DOHH2 (cell line): Measurements from ENCODE around the gene AQP9.

Source experiments
- H3F3A ChIP-seq: fragments of 200-600 bp; sonication (generic), shearing (Covaris generic); 2 replicates; pipeline ENCODE4 v1.6.0; 2016; ENCODE audit warnings: antibody characterized with exemption, mild to moderate bottlenecking; ENCODE audit not compliant: control insufficient read depth, insufficient read depth
- H3K27ac ChIP-seq: fragments of 200-600 bp; sonication (generic); 2 replicates; pipeline ENCODE4 v1.5.1; 2014; ENCODE audit warnings: low read depth, mild to moderate bottlenecking, low read length, moderate library complexity
- H3K27me3 ChIP-seq: fragments of 200-600 bp; sonication (generic); 2 replicates; pipeline ENCODE4 v1.6.1; 2014; ENCODE audit warnings: mild to moderate bottlenecking, low read length, mixed read lengths; ENCODE audit not compliant: control insufficient read depth
- H3K36me3 ChIP-seq: fragments of 200-600 bp; sonication (generic); 2 replicates; pipeline ENCODE4 v1.6.1; 2014; ENCODE audit warnings: mild to moderate bottlenecking, low read length, moderate library complexity, mixed read lengths; ENCODE audit not compliant: control insufficient read depth
- H3K4me1 ChIP-seq: fragments of 200-600 bp; sonication (generic); 2 replicates; pipeline ENCODE4 v1.6.1; 2014; ENCODE audit warnings: mild to moderate bottlenecking, low read length, mixed read lengths; ENCODE audit not compliant: control insufficient read depth
- H3K4me2 ChIP-seq: fragments of 200-600 bp; sonication (generic); 2 replicates; pipeline ENCODE4 v1.6.0; 2014; ENCODE audit warnings: mild to moderate bottlenecking, low read length, moderate library complexity
- H3K4me3 ChIP-seq: fragments of 200-600 bp; sonication (generic); 2 replicates; pipeline ENCODE4 v1.5.1; 2014; ENCODE audit warnings: mild to moderate bottlenecking, low read length, mixed read lengths
- H3K79me2 ChIP-seq: fragments of 200-600 bp; sonication (generic); 2 replicates; pipeline ENCODE4 v1.6.1; 2014; ENCODE audit warnings: mild to moderate bottlenecking, low read length, mixed read lengths; ENCODE audit not compliant: control insufficient read depth
- H3K9me2 ChIP-seq: fragments of 200-600 bp; sonication (generic); replicated peaks from 2 replicates; pipeline ENCODE4 v1.6.1; 2014; ENCODE audit warnings: mild to moderate bottlenecking, low read length, mixed read lengths; ENCODE audit not compliant: control insufficient read depth
- H3K9me3 ChIP-seq: fragments of 200-600 bp; sonication (generic); 2 replicates; pipeline ENCODE4 v1.6.1; 2014; ENCODE audit warnings: antibody characterized with exemption, low read length, mixed read lengths; ENCODE audit not compliant: control insufficient read depth, insufficient read depth
- H4K20me1 ChIP-seq: fragments of 200-600 bp; sonication (generic); 2 replicates; pipeline ENCODE4 v1.6.0; 2014; ENCODE audit warnings: low read depth, mild to moderate bottlenecking, antibody characterized with exemption, low read length, moderate library complexity; ENCODE audit not compliant: control insufficient read depth, insufficient read depth
- EZH2phosphoT487 ChIP-seq: fragments of 200-600 bp; sonication (generic); IDR thresholded peaks from 2 replicates; pipeline ENCODE4 v1.6.1; 2017; ENCODE audit warnings: borderline replicate concordance, mild to moderate bottlenecking, antibody characterized with exemption, low read length, moderate library complexity, mixed read lengths
- TF ChIP-seq, protein P1 (sequence below): fragments of 200-600 bp; sonication (generic); IDR thresholded peaks from one replicate; pipeline ENCODE4 v1.5.1; 2014; ENCODE audit warnings: antibody characterized with exemption, mild to moderate bottlenecking, low read depth, low read length; ENCODE audit not compliant: poor library complexity, severe bottlenecking

Gene AQP9

DNA sequence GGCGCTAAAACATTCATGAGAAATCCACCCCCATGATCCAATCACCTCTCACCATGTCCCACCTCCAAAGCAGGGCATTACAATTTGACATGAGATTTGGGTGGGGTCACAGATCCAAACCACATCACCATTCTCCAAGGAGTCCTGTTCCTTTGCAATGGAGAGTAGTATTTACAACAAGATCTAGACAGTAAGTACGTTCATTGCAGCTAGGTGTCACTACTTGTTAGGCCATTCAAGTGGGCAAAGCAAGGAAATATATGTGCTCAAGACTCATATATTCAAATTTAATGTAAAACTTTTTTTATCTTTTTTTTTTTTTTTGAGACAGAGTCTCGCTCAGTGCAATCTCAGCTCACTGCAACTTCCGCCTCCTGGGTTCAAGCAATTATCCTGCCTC lies 79.3 kb downstream of the AQP9 start:
- no peaks in the 10 kb centered on the region for H3K9me2 ChIP-seq
- H3F3A ChIP-seq: no peaks in the 10 kb centered on the region
- no peak overlapping the region for H3K27ac ChIP-seq
- H3K4me1 ChIP-seq: no peaks in the 10 kb centered on the region
- no peaks in the 10 kb centered on the region for H4K20me1 ChIP-seq
- no peaks in the 10 kb centered on the region for H3K36me3 ChIP-seq
- H3K4me2 ChIP-seq: no peak overlapping the region
- H3K27me3 ChIP-seq: peaks cover 4% of the 10 kb centered on the region; the same call in 1 of the 2 replicates
- H3K4me3 ChIP-seq: no peak overlapping the region
- H3K9me3 ChIP-seq: no peaks in the 10 kb centered on the region
- TF ChIP-seq EZH2phosphoT487: no peak
- TF ChIP-seq, protein P1, sequence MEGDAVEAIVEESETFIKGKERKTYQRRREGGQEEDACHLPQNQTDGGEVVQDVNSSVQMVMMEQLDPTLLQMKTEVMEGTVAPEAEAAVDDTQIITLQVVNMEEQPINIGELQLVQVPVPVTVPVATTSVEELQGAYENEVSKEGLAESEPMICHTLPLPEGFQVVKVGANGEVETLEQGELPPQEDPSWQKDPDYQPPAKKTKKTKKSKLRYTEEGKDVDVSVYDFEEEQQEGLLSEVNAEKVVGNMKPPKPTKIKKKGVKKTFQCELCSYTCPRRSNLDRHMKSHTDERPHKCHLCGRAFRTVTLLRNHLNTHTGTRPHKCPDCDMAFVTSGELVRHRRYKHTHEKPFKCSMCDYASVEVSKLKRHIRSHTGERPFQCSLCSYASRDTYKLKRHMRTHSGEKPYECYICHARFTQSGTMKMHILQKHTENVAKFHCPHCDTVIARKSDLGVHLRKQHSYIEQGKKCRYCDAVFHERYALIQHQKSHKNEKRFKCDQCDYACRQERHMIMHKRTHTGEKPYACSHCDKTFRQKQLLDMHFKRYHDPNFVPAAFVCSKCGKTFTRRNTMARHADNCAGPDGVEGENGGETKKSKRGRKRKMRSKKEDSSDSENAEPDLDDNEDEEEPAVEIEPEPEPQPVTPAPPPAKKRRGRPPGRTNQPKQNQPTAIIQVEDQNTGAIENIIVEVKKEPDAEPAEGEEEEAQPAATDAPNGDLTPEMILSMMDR: no peak
- H3K79me2 ChIP-seq: no peaks in the 10 kb centered on the region

DNA sequence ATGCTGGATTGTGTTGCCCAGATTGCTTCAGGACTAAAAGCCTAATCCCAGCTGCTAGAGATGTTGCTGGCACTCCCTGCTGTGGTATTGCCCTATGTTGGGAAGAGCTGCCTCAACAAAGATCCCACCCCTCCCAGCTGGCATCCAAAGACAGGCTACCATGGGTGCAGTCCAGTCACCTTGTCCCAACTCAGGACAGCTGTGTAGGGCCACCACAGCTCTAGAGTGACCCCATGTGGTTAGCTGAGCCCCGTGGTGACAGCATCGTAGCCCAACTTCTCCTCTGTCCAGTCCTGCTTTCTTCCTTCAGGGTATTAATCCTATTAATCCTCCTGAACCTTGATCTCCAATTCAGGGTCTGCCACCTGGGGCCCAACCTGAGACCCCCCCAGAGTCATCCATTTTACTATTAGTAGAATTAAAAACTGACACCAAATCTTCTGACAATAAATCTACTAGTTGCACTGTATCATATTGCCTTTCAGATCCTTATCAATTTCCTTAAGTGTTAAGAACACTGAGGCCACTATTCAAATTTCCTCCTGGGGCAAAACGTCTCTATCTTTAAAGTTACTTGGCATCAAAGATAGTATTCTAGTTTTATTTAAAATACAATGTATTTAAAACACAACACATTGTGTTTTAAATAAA lies 83.5 kb downstream of the AQP9 start:
- Histone ChIP-seq H3K4me3 (no peak overlapping the region), H3K36me3 (no peaks in the 10 kb centered on the region), H3F3A (no peaks in the 10 kb centered on the region), H4K20me1 (no peaks in the 10 kb centered on the region), H3K79me2 (no peaks in the 10 kb centered on the region), H3K9me2 (no peaks in the 10 kb centered on the region), H3K27me3 (no peaks in the 10 kb centered on the region; the same call in 1 of the 2 replicates), H3K9me3 (no peaks in the 10 kb centered on the region), H3K4me1 (no peaks in the 10 kb centered on the region), H3K4me2 (no peak overlapping the region), H3K27ac (no peak overlapping the region)
- TF ChIP-seq, protein P1: no peak
- no peak for TF ChIP-seq EZH2phosphoT487

DNA sequence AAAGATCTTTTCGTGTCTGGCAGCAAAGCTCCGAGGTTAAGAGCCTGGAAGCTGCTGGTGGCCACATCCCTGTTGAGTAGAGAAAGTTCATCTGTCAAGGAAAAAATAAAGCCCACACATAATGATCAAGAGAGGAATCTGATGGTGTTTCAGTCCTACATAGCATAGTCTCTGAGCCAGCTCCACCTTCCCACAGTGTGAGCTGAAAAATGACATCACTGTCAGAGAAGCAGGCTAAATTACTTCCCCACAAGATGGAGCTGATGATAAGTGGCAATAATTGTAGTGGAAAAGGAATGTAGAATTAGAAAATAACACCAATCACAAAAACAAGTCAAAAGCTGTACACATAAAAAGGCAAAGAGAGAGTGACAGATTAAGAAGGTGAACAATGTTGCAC lies 84.5 kb downstream of the AQP9 start:
- Histone ChIP-seq H3K27ac (no peak overlapping the region), H3K36me3 (no peaks in the 10 kb centered on the region), H3K79me2 (no peaks in the 10 kb centered on the region), H3K27me3 (no peaks in the 10 kb centered on the region; the same call in 1 of the 2 replicates), H3K4me2 (no peak overlapping the region), H4K20me1 (no peaks in the 10 kb centered on the region), H3K9me2 (no peaks in the 10 kb centered on the region), H3K9me3 (no peaks in the 10 kb centered on the region), H3K4me1 (no peaks in the 10 kb centered on the region), H3F3A (no peaks in the 10 kb centered on the region), H3K4me3 (no peak overlapping the region)
- no peak for TF ChIP-seq EZH2phosphoT487
- TF ChIP-seq, protein P1: no peak
